Endothelial cell of umbilical vein (primary cell): ENCODE results near the gene ECSIT. TPM values are rescaled to one million over a fixed set of nuclear protein-coding genes. Genes with fewer than 3 reads are reported as not detected.

Experiments used
- BruUV-seq: library from RNA; stranded (reverse); fragments of 400-500 nt; replicated peaks from 2 replicates; lab custom pipeline; 2021; lab: Mats Ljungman, UMichigan
- CTCF ChIA-PET: fragments of 300-600, 350-600 bp; sonication (Branson Sonifier 250); formaldehyde crosslinking; loops from one replicate; lab custom pipeline; 2021; ENCODE audit warnings: antibody characterized with exemption, inconsistent platforms; lab: Charles Lee
- POLR2A ChIA-PET: fragments of 300-600, 350-600 bp; sonication (Branson Sonifier 250); formaldehyde crosslinking; loops from one replicate; lab custom pipeline; 2021; ENCODE audit warnings: antibody characterized with exemption, inconsistent platforms; lab: Charles Lee
- DNase-seq: peaks from one replicate; pipeline ENCODE4 v3.0.0-alpha.2; 2011; ENCODE audit warnings: low read depth, low spot score
- FAIRE-seq: peaks from 2 replicates; lab custom pipeline; 2011; peaks lifted over from hg19 to GRCh38; lab: Jason Lieb, UNC
- H2AFZ ChIP-seq: 2 replicates; pipeline ENCODE4 v1.6.0; 2012; ENCODE audit warnings: low read depth, low read length, control low read depth, inconsistent platforms
- H3K27ac ChIP-seq: 2 replicates; pipeline ENCODE4 v1.5.1; 2011; ENCODE audit warnings: low read depth, mild to moderate bottlenecking, control low read depth, low read length, moderate library complexity; ENCODE audit not compliant: insufficient read depth
- H3K27me3 ChIP-seq, 2 experiments: 2 replicates each; pipeline versions ENCODE4 v1.6.0 to v1.6.1; 2011; ENCODE audit warnings: low read length in 2 of 2, mixed read lengths in 1 of 2; ENCODE audit not compliant: control insufficient read depth in 2 of 2, insufficient read depth in 2 of 2
- H3K36me3 ChIP-seq, 2 experiments: 2 replicates in 1 of 2; 3 replicates in 1 of 2; pipeline ENCODE4 v1.5.1; 2011; ENCODE audit warnings: low read length in 2 of 2, mild to moderate bottlenecking in 1 of 2, moderate library complexity in 1 of 2; ENCODE audit not compliant: control insufficient read depth in 2 of 2, insufficient read depth in 2 of 2; ENCODE audit errors: extremely low read depth in 1 of 2
- H3K4me1 ChIP-seq: 3 replicates; pipeline ENCODE4 v1.5.1; 2011; ENCODE audit warnings: mild to moderate bottlenecking, low read length; ENCODE audit not compliant: control insufficient read depth, insufficient read depth; ENCODE audit errors: extremely low read depth
- H3K4me2 ChIP-seq: 2 replicates; pipeline ENCODE4 v1.6.1; 2011; ENCODE audit warnings: low read length, control low read depth, mixed read lengths; ENCODE audit not compliant: insufficient read depth
- H3K4me3 ChIP-seq, 3 experiments: fragments of 200-600 bp in 1 of 3; sonication (generic), shearing (Covaris generic) in 1 of 3; replicated peaks in 1 of 3; 2 replicates each; pipeline ENCODE4 v1.5.1; 2011 to 2016; ENCODE audit warnings: control low read depth in 3 of 3, low read length in 3 of 3, mild to moderate bottlenecking in 2 of 3, inconsistent platforms in 1 of 3, low read depth in 1 of 3, moderate library complexity in 1 of 3; ENCODE audit not compliant: insufficient read depth in 1 of 3
- H3K79me2 ChIP-seq: 2 replicates; pipeline ENCODE4 v1.6.0; 2012; ENCODE audit warnings: low read length, inconsistent platforms; ENCODE audit not compliant: control insufficient read depth, insufficient read depth
- H3K9ac ChIP-seq: replicated peaks from 2 replicates; pipeline ENCODE3; 2011; ENCODE audit warnings: low read length, control low read depth; ENCODE audit not compliant: insufficient read depth; ENCODE audit errors: extremely low read depth
- H3K9me1 ChIP-seq: replicated peaks from 3 replicates; pipeline ENCODE4 v1.6.0; 2011; ENCODE audit warnings: mild to moderate bottlenecking, low read length; ENCODE audit not compliant: control insufficient read depth, insufficient read depth; ENCODE audit errors: extremely low read depth
- H3K9me3 ChIP-seq: replicated peaks from 2 replicates; pipeline ENCODE4 v1.5.1; 2012; ENCODE audit warnings: low read length, inconsistent platforms; ENCODE audit not compliant: control insufficient read depth, insufficient read depth
- H4K20me1 ChIP-seq: replicated peaks from 2 replicates; pipeline ENCODE3; 2011; ENCODE audit warnings: mild to moderate bottlenecking, low read length; ENCODE audit not compliant: control insufficient read depth, insufficient read depth; ENCODE audit errors: extremely low read depth
- EZH2 ChIP-seq: IDR thresholded peaks from 2 replicates; pipeline ENCODE4 v1.6.1; 2012; ENCODE audit warnings: borderline replicate concordance, low read depth, mild to moderate bottlenecking, moderate library complexity, low read length, inconsistent platforms; ENCODE audit not compliant: severe bottlenecking
- FOS ChIP-seq: IDR thresholded peaks from 2 replicates; pipeline ENCODE4 v1.6.1; 2011; ENCODE audit warnings: mild to moderate bottlenecking, low read length, moderate library complexity, borderline replicate concordance; ENCODE audit not compliant: insufficient read depth
- GATA2 ChIP-seq: IDR thresholded peaks from 2 replicates; pipeline ENCODE4 v1.7.0; 2011; ENCODE audit warnings: low read depth, mild to moderate bottlenecking, moderate library complexity, mixed read lengths, low read length; ENCODE audit not compliant: insufficient read length, insufficient read depth
- JUN ChIP-seq: IDR thresholded peaks from 2 replicates; pipeline ENCODE4 v1.6.1; 2011; ENCODE audit warnings: borderline replicate concordance, low read depth; ENCODE audit not compliant: insufficient read length, insufficient read depth
- MYC ChIP-seq: IDR thresholded peaks from one replicate; pipeline ENCODE4 v1.6.1; 2011; ENCODE audit warnings: mild to moderate bottlenecking, low read depth, low read length
- POLR2A ChIP-seq: IDR thresholded peaks from 2 replicates; pipeline ENCODE4 v1.6.1; 2012; ENCODE audit warnings: low read depth, mild to moderate bottlenecking, control low read depth, low read length
- POLR2AphosphoS5 ChIP-seq: IDR thresholded peaks from 2 replicates; pipeline ENCODE4 v1.6.1; 2012; ENCODE audit warnings: low read depth, mild to moderate bottlenecking, control low read depth, low read length, moderate library complexity; ENCODE audit not compliant: insufficient read depth
- dilution Hi-C: fragments of 300-500 bp; cut with MboI; formaldehyde crosslinking; loops from one replicate; pipeline ENCODE4 v1.15.0; 2019; ENCODE audit warnings: low sequenced_read_pairs; ENCODE audit not compliant: extremely low pct_ligation_motif_present
- intact Hi-C: fragments of 100-400 bp; cut with micrococcal nuclease; formaldehyde crosslinking; loops from one replicate; pipeline ENCODE4 v1.10.0; 2022
- polyA plus RNA-seq, 4 experiments: library from polyadenylated mRNA; depleted of rRNA in 3 of 4; stranded (reverse) in 3 of 4; unstranded in 1 of 4; fragments of >200 nt; gene quantifications; 2 replicates each; pipeline versions ENCODE4 v1.2.1 to v1.2.3, GENCODE V29; 2011 to 2012; ENCODE audit warnings: missing spikeins in 1 of 4
- total RNA-seq: library from RNA; stranded (reverse); gene quantifications from 2 replicates; pipeline ENCODE4 v1.2.3, GENCODE V29; 2021
- TF ChIP-seq, protein P1 (sequence below): IDR thresholded peaks from 2 replicates; pipeline ENCODE4 v1.6.1; 2011; ENCODE audit not compliant: insufficient read depth, insufficient read length
- TF ChIP-seq, protein P2 (sequence below), 2 donors: IDR thresholded peaks; 1 replicate in 1 of 2; 2 replicates in 1 of 2; pipeline ENCODE4 v1.5.1; 2011; ENCODE audit warnings: low read length in 2 of 2, mild to moderate bottlenecking in 2 of 2, moderate library complexity in 2 of 2, control low read depth in 1 of 2, inconsistent platforms in 1 of 2, low read depth in 1 of 2; ENCODE audit not compliant: insufficient read depth in 1 of 2; ENCODE audit errors: extremely low read depth in 1 of 2

ECSIT gene
- total and polyA plus RNA-seq, 2 donors (not counting 3 experiments of a cell fraction or from before 2014, with no cell fraction given): 32.4 to 47.2 TPM

DNA sequence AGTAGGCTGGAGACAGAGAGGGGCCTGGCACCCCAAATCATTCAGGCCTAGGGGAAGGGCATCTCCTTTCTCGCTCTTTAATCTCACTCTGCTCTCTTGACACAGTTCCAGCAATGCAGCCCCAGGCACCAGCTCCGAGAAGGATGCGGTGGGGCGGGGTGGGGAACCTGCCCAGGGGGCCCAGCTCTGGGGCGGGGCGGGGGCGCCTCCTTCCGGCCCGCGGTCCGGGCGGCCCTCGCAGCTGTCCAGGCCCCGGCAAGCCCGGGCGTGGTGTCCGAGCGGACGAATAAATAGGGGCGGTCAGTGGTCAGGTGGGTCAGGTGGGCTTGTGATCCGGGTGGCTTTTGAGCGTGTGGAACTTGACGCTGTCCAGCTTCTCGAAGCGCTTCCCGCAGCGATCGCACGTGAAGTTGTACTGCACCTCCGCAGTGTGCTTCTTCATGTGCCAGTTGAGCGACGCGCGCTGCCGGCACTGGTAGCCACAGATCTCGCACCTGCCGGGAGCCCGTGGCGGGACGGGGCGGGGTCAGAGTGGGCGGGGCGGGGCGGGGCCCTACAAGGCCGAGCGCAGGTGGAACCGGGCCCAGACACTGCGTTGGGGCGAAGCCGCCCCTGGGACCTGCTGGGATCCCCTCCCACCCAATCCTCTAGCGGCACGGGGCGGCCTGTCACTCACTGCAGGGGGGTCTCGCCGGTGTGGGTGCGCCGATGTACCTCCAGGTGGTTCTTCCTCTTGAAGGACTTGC is 45.4 kb downstream of the ECSIT start:
- no peak overlapping the region for H2AFZ ChIP-seq
- BruUV-seq: no TSS peak
- H4K20me1 ChIP-seq: no peaks in the 10 kb centered on the region
- no peaks in the 10 kb centered on the region for H3K9me1 ChIP-seq
- FAIRE-seq: no peak
- no peak for DNase-seq
- H3K9ac ChIP-seq: no peak overlapping the region
- no peaks in the 10 kb centered on the region for H3K36me3 ChIP-seq
- no peak overlapping the region for H3K4me2 ChIP-seq
- CTCF ChIA-PET: interaction anchor here (1.1 to 2.5 kb wide), 19 partner anchors 9 to 448 kb away, joined by 3 to 48 read pairs (median 8); partner anchors contain the start of genes CCDC159, ELOF1, EPOR and ODAD3
- H3K4me3 ChIP-seq: no peak overlapping the region
- intact Hi-C loops: loop anchor here (2.0 kb wide), 1 partner anchor 241 kb away; no protein-coding TSS in a partner anchor
- peaks cover 3% of the 10 kb centered on the region for H3K4me1 ChIP-seq
- TF ChIP-seq POLR2AphosphoS5 (no peak), POLR2A (no peak), MYC (no peak), FOS (no peak), JUN (no peak), EZH2 (no peak), GATA2 (no peak)
- TF ChIP-seq, protein P1, sequence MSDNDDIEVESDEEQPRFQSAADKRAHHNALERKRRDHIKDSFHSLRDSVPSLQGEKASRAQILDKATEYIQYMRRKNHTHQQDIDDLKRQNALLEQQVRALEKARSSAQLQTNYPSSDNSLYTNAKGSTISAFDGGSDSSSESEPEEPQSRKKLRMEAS: no peak
- TF ChIP-seq, protein P2, sequence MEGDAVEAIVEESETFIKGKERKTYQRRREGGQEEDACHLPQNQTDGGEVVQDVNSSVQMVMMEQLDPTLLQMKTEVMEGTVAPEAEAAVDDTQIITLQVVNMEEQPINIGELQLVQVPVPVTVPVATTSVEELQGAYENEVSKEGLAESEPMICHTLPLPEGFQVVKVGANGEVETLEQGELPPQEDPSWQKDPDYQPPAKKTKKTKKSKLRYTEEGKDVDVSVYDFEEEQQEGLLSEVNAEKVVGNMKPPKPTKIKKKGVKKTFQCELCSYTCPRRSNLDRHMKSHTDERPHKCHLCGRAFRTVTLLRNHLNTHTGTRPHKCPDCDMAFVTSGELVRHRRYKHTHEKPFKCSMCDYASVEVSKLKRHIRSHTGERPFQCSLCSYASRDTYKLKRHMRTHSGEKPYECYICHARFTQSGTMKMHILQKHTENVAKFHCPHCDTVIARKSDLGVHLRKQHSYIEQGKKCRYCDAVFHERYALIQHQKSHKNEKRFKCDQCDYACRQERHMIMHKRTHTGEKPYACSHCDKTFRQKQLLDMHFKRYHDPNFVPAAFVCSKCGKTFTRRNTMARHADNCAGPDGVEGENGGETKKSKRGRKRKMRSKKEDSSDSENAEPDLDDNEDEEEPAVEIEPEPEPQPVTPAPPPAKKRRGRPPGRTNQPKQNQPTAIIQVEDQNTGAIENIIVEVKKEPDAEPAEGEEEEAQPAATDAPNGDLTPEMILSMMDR (IDR thresholded peaks at IDR 0.05; ENCODE audit: extremely low read depth in 1 of 2, insufficient read depth in 1 of 2, low read depth in 1 of 2, low read length in 2 of 2): no peak
- no peaks in the 10 kb centered on the region for H3K79me2 ChIP-seq
- H3K27ac ChIP-seq: no peak overlapping the region
- peaks cover 13 to 25% of the 10 kb centered on the region in 2 experiments for H3K27me3 ChIP-seq
- dilution Hi-C loops: no loop called here
- POLR2A ChIA-PET: no interaction called here
- H3K9me3 ChIP-seq: no peaks in the 10 kb centered on the region
